HepG2 (cell line): ENCODE results near the gene COL27A1. TPM values are rescaled to one million over a fixed set of nuclear protein-coding genes. Genes with fewer than 3 reads are reported as not detected.

Source experiments
- ATF7 ChIP-seq, 2 experiments: fragments of 450-650 bp in 1 of 2; sonication (generic) in 1 of 2; formaldehyde crosslinking in 1 of 2; IDR thresholded peaks; 2 replicates each; pipeline versions ENCODE4 v1.4.0 to v1.6.1; 2016 to 2020; ENCODE audit warnings: antibody characterized with exemption in 1 of 2, mild to moderate bottlenecking in 1 of 2, missing genetic modification reagents in 1 of 2
- CENPX ChIP-seq: sonication (generic); formaldehyde crosslinking; IDR thresholded peaks from 2 replicates; pipeline ENCODE4 v1.9.0; 2021; ENCODE audit warnings: mild to moderate bottlenecking, missing genetic modification reagents, moderate library complexity
- FOXA3 ChIP-seq: IDR thresholded peaks from 2 replicates; pipeline ENCODE4 v1.6.1; 2016; ENCODE audit warnings: missing genetic modification reagents, missing compliant biosample characterization
- HDAC2 ChIP-seq: sonication (generic); formaldehyde crosslinking; IDR thresholded peaks from 2 replicates; pipeline ENCODE4 v1.4.0; 2020; ENCODE audit warnings: missing genetic modification reagents
- JDP2 ChIP-seq: sonication (generic); formaldehyde crosslinking; IDR thresholded peaks from 2 replicates; pipeline ENCODE4 v1.8.1; 2022; ENCODE audit warnings: missing genetic modification reagents, borderline replicate concordance
- KDM5B ChIP-seq: sonication (generic); formaldehyde crosslinking; IDR thresholded peaks from 2 replicates; pipeline ENCODE4 v1.4.0; 2020; ENCODE audit warnings: missing genetic modification reagents, mild to moderate bottlenecking, borderline replicate concordance
- LBX2 ChIP-seq: sonication (generic); formaldehyde crosslinking; IDR thresholded peaks from 2 replicates; pipeline ENCODE4 v1.5.0; 2020; ENCODE audit warnings: missing genetic modification reagents, mild to moderate bottlenecking, borderline replicate concordance
- MXD3 ChIP-seq: IDR thresholded peaks from 2 replicates; pipeline ENCODE4 v1.6.1; 2016; ENCODE audit warnings: mild to moderate bottlenecking, missing biosample characterization, missing genetic modification reagents
- POGZ ChIP-seq: sonication (generic); formaldehyde crosslinking; IDR thresholded peaks from 2 replicates; pipeline ENCODE4 v1.4.0; 2020; ENCODE audit warnings: mild to moderate bottlenecking, missing genetic modification reagents
- PRPF4 ChIP-seq: fragments of 200-400 bp; formaldehyde crosslinking; IDR thresholded peaks from 2 replicates; pipeline ENCODE4 v1.6.1; 2016; ENCODE audit warnings: low read length, low read depth; ENCODE audit not compliant: poor library complexity, severe bottlenecking
- SYNCRIP ChIP-seq: fragments of 200-400 bp; formaldehyde crosslinking; IDR thresholded peaks from 2 replicates; pipeline ENCODE4 v1.6.1; 2018; ENCODE audit warnings: mild to moderate bottlenecking, low read depth, low read length; ENCODE audit not compliant: insufficient read depth
- TOPORS ChIP-seq: sonication (generic); formaldehyde crosslinking; IDR thresholded peaks from 2 replicates; pipeline ENCODE4 v1.8.0; 2023; ENCODE audit warnings: mild to moderate bottlenecking, missing genetic modification reagents
- ZKSCAN1 ChIP-seq: fragments of 150-350 bp; IDR thresholded peaks from 2 replicates; pipeline ENCODE4 v1.6.1; 2014; ENCODE audit warnings: low read length
- ZNF354B ChIP-seq: sonication (generic); formaldehyde crosslinking; IDR thresholded peaks from 2 replicates; pipeline ENCODE4 v1.8.0; 2022; ENCODE audit warnings: mild to moderate bottlenecking, missing genetic modification reagents
- ZNF646 ChIP-seq: sonication (generic); formaldehyde crosslinking; IDR thresholded peaks from 2 replicates; pipeline ENCODE4 v1.9.0; 2021; ENCODE audit warnings: mild to moderate bottlenecking, missing genetic modification reagents
- ZNF83 ChIP-seq: sonication (generic); formaldehyde crosslinking; IDR thresholded peaks from 2 replicates; pipeline ENCODE4 v1.4.0; 2020; ENCODE audit warnings: missing genetic modification reagents, mild to moderate bottlenecking, borderline replicate concordance
- ZNF879 ChIP-seq: sonication (generic); formaldehyde crosslinking; IDR thresholded peaks from 2 replicates; pipeline ENCODE4 v1.8.1; 2023; ENCODE audit warnings: missing genetic modification reagents
- ZSCAN21 ChIP-seq: sonication (generic); formaldehyde crosslinking; IDR thresholded peaks from 2 replicates; pipeline ENCODE4 v1.8.0; 2022; ENCODE audit warnings: mild to moderate bottlenecking, missing genetic modification reagents, moderate library complexity, borderline replicate concordance
- polyA plus RNA-seq, 8 experiments: library from polyadenylated mRNA; depleted of rRNA in 3 of 8; stranded (reverse) in 7 of 8; unstranded in 1 of 8; fragments of >200 nt; fragmentation: Illumina TruSeq in 4 of 8; extraction: Trizol in 4 of 8; gene quantifications; 2 replicates each; pipeline versions ENCODE4 v1.2.1 to v1.2.3, GENCODE V29; 2011 to 2016; ENCODE audit warnings: low read depth in 4 of 8, missing spikeins in 1 of 8, mixed read lengths in 1 of 8; ENCODE audit not compliant: insufficient read depth in 1 of 8
- total RNA-seq, 5 experiments: library from RNA; depleted of rRNA; stranded (reverse); fragments of >200 nt; fragmentation: Illumina TruSeq; extraction: Trizol; gene quantifications; 2 replicates each; pipeline ENCODE4 v1.2.3, GENCODE V29; 2016; ENCODE audit warnings: low read depth in 1 of 5
- TF ChIP-seq, protein P1 (sequence below): fragments of 450-650 bp; IDR thresholded peaks from 2 replicates; pipeline ENCODE4 v1.6.1; 2016

Gene COL27A1
- total and polyA plus RNA-seq, 2 of the 13 experiments (the other 11 are each of a cell fraction or from before 2014, with no cell fraction given): 71.3 to 89.1 TPM

DNA sequence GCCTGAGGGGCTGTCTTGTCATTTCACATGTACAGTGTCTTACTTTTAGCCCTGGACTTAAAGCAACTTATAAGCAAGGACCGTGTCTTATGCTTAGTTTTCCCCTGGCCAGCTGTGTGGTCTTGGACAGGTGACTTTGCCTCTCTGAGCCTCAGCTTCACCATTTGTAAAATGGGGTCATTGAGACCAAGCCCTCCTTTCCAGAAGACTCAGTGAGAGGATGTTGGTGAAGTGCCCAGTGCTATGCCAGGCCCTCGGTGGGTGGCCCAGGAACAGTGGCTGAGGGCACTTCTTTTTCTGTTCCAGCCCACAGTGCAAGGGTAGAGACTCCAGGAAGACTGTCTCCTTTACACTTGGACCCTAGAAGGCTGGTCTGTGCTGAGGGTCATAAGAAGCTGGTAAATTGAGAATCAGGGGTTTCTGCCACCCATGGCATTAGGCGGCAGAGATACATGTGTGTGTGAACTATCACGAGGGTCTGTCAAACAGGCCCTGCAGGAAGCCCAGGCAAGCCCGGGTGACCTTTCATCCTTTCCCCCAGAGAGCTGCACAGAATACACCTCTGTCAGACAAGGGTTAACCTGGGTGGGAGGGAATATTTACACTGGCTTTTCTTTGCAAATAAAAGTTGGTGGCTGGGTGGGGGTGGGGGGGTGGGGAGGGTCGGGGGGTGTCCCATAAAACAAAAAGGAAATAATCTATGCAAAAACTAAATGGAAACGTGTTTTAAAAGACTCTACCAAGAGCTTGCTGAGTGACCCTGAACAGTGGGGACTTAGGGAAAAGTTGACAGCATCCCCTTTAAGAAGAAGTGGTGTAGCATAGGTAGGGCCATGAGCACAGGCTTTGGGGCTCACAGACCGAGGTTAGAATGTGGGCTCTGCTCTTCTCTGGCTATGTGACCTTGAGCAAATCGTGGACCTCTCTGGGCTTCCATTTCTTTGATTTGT, 35.8 kb upstream of the COL27A1 start (continued):
- TF ChIP-seq LBX2 (no peak), HDAC2 (CRISPR knock-in tag) (peak; percentile 28; the same call in 1 of the 2 replicates), ZNF83 (no peak), POGZ (CRISPR knock-in tag) (no peak), FOXA3 (CRISPR knock-in tag) (peak; percentile 62), ATF7 (IDR thresholded peaks at IDR 0.05) (no peak), ATF7 (CRISPR knock-in tag; IDR thresholded peaks at IDR 0.05) (no peak), KDM5B (CRISPR knock-in tag) (0 out of 2 replicates have a peak, but pooled peaks have one; percentile 24), MXD3 (CRISPR knock-in tag) (no peak), ZKSCAN1 (no peak), ZNF646 (CRISPR knock-in tag) (no peak), CENPX (CRISPR knock-in tag) (no peak), SYNCRIP (no peak), JDP2 (no peak), ZNF879 (CRISPR knock-in tag) (no peak), TOPORS (CRISPR knock-in tag) (no peak), PRPF4 (no peak), ZSCAN21 (CRISPR knock-in tag) (no peak), ZNF354B (CRISPR knock-in tag) (no peak)
- TF ChIP-seq, protein P1, sequence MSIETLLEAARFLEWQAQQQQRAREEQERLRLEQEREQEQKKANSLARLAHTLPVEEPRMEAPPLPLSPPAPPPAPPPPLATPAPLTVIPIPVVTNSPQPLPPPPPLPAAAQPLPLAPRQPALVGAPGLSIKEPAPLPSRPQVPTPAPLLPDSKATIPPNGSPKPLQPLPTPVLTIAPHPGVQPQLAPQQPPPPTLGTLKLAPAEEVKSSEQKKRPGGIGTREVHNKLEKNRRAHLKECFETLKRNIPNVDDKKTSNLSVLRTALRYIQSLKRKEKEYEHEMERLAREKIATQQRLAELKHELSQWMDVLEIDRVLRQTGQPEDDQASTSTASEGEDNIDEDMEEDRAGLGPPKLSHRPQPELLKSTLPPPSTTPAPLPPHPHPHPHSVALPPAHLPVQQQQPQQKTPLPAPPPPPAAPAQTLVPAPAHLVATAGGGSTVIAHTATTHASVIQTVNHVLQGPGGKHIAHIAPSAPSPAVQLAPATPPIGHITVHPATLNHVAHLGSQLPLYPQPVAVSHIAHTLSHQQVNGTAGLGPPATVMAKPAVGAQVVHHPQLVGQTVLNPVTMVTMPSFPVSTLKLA: no peak
